Measurements from ENCODE around the gene SIPA1L3.

- TF ChIP-seq, protein P1, sequence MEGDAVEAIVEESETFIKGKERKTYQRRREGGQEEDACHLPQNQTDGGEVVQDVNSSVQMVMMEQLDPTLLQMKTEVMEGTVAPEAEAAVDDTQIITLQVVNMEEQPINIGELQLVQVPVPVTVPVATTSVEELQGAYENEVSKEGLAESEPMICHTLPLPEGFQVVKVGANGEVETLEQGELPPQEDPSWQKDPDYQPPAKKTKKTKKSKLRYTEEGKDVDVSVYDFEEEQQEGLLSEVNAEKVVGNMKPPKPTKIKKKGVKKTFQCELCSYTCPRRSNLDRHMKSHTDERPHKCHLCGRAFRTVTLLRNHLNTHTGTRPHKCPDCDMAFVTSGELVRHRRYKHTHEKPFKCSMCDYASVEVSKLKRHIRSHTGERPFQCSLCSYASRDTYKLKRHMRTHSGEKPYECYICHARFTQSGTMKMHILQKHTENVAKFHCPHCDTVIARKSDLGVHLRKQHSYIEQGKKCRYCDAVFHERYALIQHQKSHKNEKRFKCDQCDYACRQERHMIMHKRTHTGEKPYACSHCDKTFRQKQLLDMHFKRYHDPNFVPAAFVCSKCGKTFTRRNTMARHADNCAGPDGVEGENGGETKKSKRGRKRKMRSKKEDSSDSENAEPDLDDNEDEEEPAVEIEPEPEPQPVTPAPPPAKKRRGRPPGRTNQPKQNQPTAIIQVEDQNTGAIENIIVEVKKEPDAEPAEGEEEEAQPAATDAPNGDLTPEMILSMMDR (IDR thresholded peaks at IDR 0.05; ENCODE audit: insufficient read depth, low read depth, low read length): no peak
- TF ChIP-seq EZH2 (IDR thresholded peaks at IDR 0.05; ENCODE audit: insufficient read depth, low read length): no peak
Measured at GRCh38 chr19:38209152-38209551, 302.1 kb downstream of the SIPA1L3 start.
